Breast epithelium (tissue), 3 donors: Measurements from ENCODE around the gene RUNX3.

Experiments used
- CTCF ChIP-seq, 3 donors: fragments of 450-650 bp; IDR thresholded peaks; one replicate each; pipeline ENCODE4 v1.5.1; 2016 to 2017; ENCODE audit warnings: antibody characterized with exemption in 3 of 3, mild to moderate bottlenecking in 3 of 3, moderate library complexity in 3 of 3
- POLR2A ChIP-seq: fragments of 450-650 bp; IDR thresholded peaks from one replicate; pipeline ENCODE4 v1.6.1; 2016; ENCODE audit warnings: antibody characterized with exemption, mild to moderate bottlenecking, moderate library complexity
- POLR2AphosphoS5 ChIP-seq, 3 donors: sonication (generic); formaldehyde crosslinking; IDR thresholded peaks; one replicate each; pipeline ENCODE4 v1.6.1; 2017; ENCODE audit warnings: antibody characterized with exemption in 3 of 3

- TF ChIP-seq POLR2A (no peak), CTCF (IDR thresholded peaks at IDR 0.05) (no peak), POLR2AphosphoS5 (IDR thresholded peaks at IDR 0.05) (no peak)
Measured at GRCh38 chr1:24959623-24959975, 29.5 kb upstream of the RUNX3 start.
